Neural crest cell (in vitro differentiated cells): ENCODE measurements around the gene CHN2. TPM values are rescaled to one million over a fixed set of nuclear protein-coding genes. Genes with fewer than 3 reads are reported as not detected.
A peak's percentile ranks its signal among the peaks of the same experiment; 100 is the strongest.

ENCODE experiments used
- DNase-seq: peaks from one replicate; pipeline ENCODE4 v3.0.0; 2021; ENCODE audit warnings: low read depth, mixed read lengths, low spot score
- H3K27ac Mint-ChIP-seq: one replicate; pipeline ENCODE4 v1.8.0; 2021; ENCODE audit warnings: mild to moderate bottlenecking, mixed read lengths; ENCODE audit not compliant: unreplicated experiment
- H3K27me3 Mint-ChIP-seq: 2 replicates; pipeline ENCODE4 v1.8.0; 2021; ENCODE audit warnings: low read depth, mild to moderate bottlenecking, mixed read lengths
- H3K36me3 Mint-ChIP-seq: 2 replicates; pipeline ENCODE4 v1.8.0; 2021; ENCODE audit warnings: low read depth, mild to moderate bottlenecking, mixed read lengths
- H3K4me1 Mint-ChIP-seq: 2 replicates; pipeline ENCODE4 v1.8.0; 2021; ENCODE audit warnings: mixed read lengths
- H3K4me3 Mint-ChIP-seq: one replicate; pipeline ENCODE4 v1.8.0; 2021; ENCODE audit warnings: mild to moderate bottlenecking, mixed read lengths
- H3K9me3 Mint-ChIP-seq: 2 replicates; pipeline ENCODE4 v1.8.0; 2021; ENCODE audit warnings: mixed read lengths
- total RNA-seq: library from RNA; stranded (reverse); gene quantifications from 2 replicates; pipeline ENCODE4 v1.2.1, GENCODE V29; 2021
- TF ChIP-seq, protein P1 (sequence below): fragments of 200-600 bp; sonication (generic); conservative IDR thresholded peaks from 2 replicates; pipeline ENCODE4 v1.5.0; 2021; ENCODE audit warnings: antibody characterized with exemption, mild to moderate bottlenecking

Gene CHN2
- total RNA-seq, 1 donor from 2014 or later = 15.4 TPM

DNA sequence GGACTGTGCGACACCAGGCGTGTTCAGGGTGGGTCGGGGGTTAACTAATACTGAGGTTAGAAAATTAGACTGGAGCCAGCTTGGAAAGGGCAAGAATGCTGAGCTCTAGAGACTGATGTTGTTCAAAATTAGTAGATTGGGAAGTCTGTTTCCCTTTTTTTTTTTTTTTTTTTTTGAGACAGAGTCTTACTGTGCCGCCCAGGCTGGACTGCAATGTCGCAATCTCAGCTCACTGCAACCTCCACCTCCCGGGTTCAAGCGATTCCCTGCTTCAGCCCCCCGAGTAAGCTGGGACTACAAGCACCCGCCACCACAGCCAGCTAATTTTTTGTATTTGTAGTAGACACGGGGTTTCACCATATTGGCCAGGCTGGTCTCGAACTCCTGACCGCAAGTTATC lies 45.5 kb upstream of the CHN2 start:
- H3K27me3 Mint-ChIP-seq = peaks cover 28% of the 10 kb centered on the region
- no peak overlapping the region for H3K4me3 Mint-ChIP-seq
- peaks cover 33% of the 10 kb centered on the region for H3K4me1 Mint-ChIP-seq
- H3K27ac Mint-ChIP-seq = peak overlapping the region; percentile 80
- H3K36me3 Mint-ChIP-seq = peaks cover 2% of the 10 kb centered on the region
- H3K9me3 Mint-ChIP-seq = peaks cover 2% of the 10 kb centered on the region
- DNase-seq = no peak
- TF ChIP-seq, protein P1, sequence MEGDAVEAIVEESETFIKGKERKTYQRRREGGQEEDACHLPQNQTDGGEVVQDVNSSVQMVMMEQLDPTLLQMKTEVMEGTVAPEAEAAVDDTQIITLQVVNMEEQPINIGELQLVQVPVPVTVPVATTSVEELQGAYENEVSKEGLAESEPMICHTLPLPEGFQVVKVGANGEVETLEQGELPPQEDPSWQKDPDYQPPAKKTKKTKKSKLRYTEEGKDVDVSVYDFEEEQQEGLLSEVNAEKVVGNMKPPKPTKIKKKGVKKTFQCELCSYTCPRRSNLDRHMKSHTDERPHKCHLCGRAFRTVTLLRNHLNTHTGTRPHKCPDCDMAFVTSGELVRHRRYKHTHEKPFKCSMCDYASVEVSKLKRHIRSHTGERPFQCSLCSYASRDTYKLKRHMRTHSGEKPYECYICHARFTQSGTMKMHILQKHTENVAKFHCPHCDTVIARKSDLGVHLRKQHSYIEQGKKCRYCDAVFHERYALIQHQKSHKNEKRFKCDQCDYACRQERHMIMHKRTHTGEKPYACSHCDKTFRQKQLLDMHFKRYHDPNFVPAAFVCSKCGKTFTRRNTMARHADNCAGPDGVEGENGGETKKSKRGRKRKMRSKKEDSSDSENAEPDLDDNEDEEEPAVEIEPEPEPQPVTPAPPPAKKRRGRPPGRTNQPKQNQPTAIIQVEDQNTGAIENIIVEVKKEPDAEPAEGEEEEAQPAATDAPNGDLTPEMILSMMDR = no peak

DNA sequence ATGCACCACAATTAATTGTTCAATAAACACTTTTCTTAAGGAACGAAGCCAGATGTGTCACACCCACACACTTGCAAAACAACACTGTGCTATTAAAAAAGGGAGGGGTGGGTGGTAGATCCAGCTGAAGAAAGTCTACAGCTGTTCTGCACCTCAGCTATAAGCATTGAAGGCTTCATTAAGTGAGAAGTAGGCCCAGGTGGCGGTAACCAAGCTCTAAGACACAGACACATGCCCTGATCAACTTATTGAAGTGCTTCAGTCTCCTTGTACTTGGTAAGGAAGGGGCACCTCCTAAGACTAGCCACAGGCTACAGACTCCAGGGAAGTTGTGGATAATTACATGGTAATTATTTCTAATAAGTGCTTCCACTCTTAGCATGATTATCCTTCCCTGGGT lies 43.7 kb upstream of the CHN2 start:
- no peak for DNase-seq
- Mint-ChIP-seq H3K9me3 (peaks cover 2% of the 10 kb centered on the region), H3K27me3 (peaks cover 19% of the 10 kb centered on the region), H3K4me3 (no peak overlapping the region), H3K36me3 (peaks cover 2% of the 10 kb centered on the region), H3K27ac (no peak overlapping the region), H3K4me1 (peaks cover 23% of the 10 kb centered on the region)
- TF ChIP-seq, protein P1 = no peak

DNA sequence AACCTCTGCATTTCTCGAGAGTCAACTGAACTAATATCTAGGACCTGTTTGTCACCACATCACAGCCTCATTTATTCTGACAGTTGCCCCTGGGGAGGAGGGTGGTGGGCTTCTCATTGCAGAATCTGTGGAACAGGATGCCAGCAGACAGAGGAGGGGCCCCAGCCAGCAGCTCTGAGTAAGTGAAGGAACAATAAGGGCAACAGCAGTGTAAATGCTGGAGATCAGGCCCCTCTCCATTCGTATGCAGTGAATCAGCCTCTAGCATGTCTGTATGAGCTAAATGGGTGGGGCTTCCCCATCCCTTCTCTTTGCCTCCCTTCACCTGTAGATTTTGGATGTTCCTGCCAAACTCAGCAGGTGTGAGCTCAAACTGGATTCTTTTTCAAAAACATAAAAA lies 40.5 kb upstream of the CHN2 start:
- H3K27ac Mint-ChIP-seq = no peak overlapping the region
- H3K4me3 Mint-ChIP-seq = no peak overlapping the region
- peaks cover 2% of the 10 kb centered on the region for H3K9me3 Mint-ChIP-seq
- no peak for DNase-seq
- TF ChIP-seq, protein P1 = no peak
- H3K27me3 Mint-ChIP-seq = no peaks in the 10 kb centered on the region
- H3K36me3 Mint-ChIP-seq = no peaks in the 10 kb centered on the region
- peaks cover 19% of the 10 kb centered on the region for H3K4me1 Mint-ChIP-seq

DNA sequence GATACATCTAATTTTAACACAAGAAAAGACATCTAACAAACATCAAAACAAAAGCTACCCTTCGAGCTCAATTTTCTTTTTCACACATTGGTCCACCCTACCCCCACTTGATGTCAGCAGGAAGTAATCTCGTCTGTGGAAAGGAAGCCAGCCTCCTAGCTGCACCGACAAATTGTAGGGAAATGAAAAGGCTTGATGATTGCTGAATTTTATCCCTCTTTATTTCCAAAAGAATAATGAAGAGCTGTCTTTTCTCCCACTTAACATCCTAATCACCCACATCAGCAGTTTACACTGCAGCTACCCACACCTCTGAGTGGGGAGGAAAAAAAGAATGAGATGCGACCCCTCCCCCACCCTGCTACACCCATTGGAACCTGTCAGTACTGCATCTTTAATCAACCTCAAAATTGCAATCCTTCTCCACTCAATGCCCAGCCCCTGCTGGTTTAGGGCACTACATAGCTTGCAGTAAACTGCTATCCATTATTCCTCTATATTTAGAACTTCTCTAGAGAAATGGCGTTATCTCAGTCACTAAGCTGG lies 37.6 kb upstream of the CHN2 start:
- TF ChIP-seq, protein P1 = peak; percentile 48
- Mint-ChIP-seq H3K36me3 (no peaks in the 10 kb centered on the region), H3K9me3 (peaks cover under 1% of the 10 kb centered on the region), H3K4me3 (no peak overlapping the region), H3K27me3 (no peaks in the 10 kb centered on the region), H3K27ac (no peak overlapping the region), H3K4me1 (peaks cover 9% of the 10 kb centered on the region)
- DNase-seq = no peak

DNA sequence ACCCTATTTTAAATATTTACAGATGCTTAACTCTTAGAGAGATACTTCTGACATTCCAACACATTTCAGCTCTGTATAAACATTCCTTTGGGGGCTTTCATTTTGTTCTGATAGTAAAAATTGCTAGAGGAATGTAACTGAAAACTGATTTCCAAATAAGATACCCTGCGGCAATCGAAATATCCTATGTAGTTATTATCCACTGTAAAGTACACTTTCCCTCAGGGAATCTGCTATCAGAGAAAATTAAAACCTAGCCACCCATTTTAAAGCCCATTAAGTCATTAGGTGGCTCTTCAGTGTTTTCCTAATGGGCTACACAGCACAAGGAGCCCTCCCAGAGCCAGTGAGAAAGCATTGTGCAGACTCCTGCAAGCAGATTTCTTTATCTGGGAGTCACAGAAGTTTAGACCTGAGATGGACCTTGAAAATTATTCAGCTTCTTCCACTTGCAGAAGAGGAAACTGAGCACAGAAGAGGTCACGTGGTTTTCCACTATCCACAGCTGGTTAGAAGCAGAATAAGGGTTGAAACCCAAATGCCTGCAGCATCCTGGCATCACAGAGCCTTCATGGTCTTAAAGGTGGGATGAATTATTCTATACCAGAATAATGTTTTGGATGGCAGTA lies 35.7 kb upstream of the CHN2 start:
- peaks cover 1% of the 10 kb centered on the region for H3K36me3 Mint-ChIP-seq
- peaks cover 9% of the 10 kb centered on the region for H3K4me1 Mint-ChIP-seq
- TF ChIP-seq, protein P1 = no peak
- H3K4me3 Mint-ChIP-seq = no peak overlapping the region
- DNase-seq = no peak
- no peak overlapping the region for H3K27ac Mint-ChIP-seq
- H3K27me3 Mint-ChIP-seq = no peaks in the 10 kb centered on the region
- peaks cover 4% of the 10 kb centered on the region for H3K9me3 Mint-ChIP-seq
